ENCODE results near the gene NEK5.

- TF ChIP-seq CTCF (IDR thresholded peaks at IDR 0.05) (no peak), EZH2 (IDR thresholded peaks at IDR 0.05) (no peak), EZH2phosphoT487 (IDR thresholded peaks at IDR 0.05) (no peak)
Observed at GRCh38 chr13:52067237-52067636, 61.6 kb downstream of the NEK5 start.
